Measurements from ENCODE around the gene TRIP4.
A peak's percentile ranks its signal among the peaks of the same experiment; 100 is the strongest.
"Not testable (repeated sequence)": the region's sequence is repeated elsewhere in the genome, so short reads cannot be mapped to it uniquely, and the experiment has no call there.

The TRIP4 gene

DNA sequence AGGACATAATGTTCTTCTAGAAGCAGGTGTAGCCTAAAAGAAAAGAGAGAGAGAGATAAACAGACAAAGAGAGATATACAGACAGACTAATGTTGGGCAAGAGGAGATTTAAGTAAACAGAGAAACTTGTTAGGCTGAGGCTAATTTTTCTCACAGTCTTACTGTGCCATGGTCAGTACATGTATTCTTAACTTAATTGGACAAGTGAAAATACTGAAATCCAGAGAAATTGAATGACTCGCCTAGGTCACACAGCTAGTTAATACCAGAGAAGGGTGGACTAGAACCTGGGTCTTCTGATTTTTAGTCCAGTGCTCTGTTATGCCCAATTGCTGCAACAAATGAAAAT lies 66.0 kb downstream of the TRIP4 start:
- no peak for DNase-seq

DNA sequence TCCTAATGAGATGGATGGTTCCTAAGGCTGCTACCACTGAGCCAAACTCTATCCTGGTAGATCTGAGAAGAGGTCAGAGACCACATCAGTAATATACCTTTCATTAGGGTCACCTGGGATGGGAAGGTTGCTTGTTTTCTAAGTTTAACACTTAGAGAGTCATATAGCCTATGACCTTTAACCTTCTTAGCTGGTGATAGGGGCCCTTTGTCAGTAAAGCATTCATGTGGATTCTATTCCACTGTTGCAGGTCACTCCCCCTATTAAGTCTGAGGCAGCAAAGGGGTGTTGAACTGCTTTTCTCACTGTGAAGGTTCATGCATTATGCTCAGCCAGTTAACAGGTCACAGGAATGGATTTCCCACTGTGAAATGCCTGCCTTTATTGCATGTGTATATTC lies 66.6 kb downstream of the TRIP4 start:
- no peak for DNase-seq

DNA sequence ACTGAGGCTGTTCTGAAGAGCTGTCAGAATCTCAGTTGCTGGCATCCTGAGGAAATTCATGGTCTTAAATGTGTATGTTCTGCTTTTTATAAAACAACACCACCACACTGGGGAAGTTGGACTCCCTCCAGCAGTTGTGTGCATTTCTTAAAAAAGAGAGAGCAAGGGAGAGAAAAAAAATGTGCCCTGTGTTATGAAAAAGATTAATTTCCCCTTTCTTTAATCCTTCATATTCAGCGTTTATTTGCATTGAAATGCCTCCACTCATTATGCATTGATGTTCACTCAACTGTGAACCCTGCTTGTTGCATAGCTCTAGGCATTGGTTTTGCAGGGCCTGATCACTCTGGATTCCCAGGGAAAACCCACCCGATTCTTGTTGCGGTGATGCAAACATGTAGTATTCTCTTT lies 68.3 kb downstream of the TRIP4 start:
- DNase-seq: no peak

DNA sequence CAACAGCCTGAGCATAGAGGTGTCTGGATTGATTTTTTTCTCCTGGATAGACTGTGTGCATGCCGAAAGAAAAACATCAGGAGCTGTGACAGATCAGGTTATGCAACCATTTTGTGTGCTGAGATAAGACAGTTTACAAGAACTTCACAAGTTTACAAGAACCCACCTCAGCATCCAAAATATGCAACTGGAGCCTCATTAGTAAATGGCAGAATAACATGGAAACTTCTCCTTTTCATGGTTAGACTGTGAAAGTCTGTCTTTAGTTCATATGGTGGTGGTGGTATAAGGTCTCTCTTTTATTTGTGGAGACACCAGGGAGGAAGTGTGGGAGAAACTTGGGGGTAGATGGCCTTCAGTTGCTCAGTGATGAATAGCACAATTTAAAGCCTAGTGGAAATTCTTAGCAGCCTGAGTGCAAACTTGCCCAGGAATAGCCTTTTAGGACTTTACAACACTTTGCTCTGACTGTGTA lies 69.0 kb downstream of the TRIP4 start:
- no peak for DNase-seq

DNA sequence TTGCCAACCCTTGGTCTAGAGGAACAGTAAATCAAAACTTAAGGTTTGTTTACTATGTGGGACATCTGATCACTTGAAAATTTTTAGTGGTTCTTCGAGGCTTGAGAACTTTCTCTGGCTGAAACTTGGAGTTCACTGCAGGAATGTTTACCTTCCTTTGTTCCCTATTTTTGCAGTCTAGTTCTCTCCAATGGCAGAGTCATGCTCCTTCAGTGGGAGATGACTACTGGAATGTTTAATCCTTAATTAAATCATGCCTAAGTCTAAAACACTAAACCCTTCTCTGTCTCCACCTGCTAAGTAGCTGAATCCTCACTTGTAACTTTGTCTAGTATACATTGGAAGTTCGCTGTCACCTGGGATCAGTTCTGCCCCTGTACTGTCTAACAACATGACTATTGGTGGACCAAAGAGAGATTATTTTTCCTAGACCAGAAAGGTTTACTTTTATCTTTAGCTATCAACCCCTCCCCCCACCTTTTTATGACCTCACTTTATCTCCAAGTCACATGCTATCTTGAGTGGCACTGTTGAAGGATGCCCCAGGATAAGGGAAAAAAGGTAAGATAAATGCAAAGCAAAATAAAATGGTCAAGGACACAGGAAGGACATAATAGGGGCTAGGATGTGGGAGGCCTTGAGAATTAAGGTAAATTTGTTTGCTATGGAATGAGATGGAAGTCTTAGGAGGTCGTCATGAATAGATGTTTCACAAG lies 71.6 kb downstream of the TRIP4 start:
- DNase-seq: no peak

DNA sequence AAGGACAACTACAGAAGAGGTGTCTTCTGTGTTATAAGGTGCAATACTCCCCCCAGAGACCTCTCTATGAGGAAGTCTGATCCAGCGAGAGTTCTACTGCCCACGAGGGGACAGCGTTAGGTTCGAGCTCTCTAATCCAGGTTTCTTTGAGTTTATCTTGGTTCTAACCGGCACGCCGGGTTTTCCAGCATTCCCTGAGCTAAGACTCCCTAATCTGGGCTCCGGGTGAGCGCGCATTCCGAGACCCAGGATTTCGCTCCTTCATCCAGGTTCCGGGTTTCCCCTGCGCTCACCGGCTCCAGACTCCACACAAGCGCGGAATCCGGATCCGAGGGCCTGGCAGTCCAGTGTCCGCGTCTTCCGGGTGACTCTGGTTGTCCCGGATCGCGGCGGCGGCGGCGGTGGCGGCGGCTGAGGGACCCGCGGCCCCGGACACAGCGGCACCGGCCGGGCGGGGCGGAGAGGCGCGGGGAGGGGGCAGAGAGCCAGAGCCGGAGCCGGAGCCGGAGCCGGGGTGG lies 72.6 kb downstream of the TRIP4 start, which contains the start of gene ZNF609:
Gene ZNF609, plus strand, starts transcription at position 373 of the 518 bp plus-strand sequence. CDS start 38,842 bp downstream, outside the sequence.
- DNase-seq: peak; percentile 89

DNA sequence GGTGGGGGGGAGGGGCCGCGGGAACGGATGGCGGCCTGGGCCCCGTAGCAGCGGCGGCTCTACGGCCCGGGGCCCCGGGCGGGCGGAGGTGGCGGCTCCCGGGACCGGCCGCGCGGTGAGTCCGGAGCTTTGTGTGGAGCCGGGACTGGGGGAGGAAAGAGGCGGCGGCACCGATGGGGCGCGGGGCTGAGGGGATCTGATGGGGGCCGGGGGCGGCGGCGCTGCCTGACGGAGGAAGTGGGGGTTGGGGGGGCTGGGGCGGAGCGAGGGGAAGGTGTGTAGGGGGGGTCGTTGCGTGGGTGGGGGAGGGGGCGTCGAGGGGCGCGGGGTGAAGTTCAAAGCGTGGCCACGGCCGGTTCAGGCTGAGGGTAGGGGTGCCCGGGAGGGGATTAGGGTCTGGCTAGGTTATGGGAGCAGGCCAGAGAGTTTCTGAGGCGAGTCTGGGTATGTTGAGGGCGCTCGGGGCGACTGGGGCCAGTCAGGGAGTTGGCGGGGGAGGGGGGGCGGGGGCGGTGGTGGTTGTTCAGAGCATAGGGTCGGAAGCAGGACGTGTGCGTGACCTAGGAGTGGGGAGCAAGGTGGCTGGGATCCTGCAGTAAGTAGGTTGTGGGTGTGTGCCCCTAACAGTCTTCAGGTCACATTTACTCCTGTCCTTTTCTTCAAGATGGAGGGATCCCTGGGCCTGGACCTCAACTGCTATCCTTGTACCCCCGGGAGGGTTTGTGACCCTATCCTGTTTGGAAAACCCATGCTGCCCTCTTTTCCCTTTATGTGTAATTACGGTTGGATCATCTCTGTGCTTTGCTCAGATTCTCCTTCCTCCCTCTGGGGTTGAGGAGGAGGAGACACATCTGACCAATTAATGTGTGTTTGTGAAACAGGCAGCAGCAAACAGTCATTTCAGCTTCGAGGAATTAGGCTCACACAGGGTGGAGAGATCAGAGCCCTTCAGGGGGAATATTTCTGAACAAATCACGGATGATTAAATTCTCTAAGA lies 73.4 kb downstream of the TRIP4 start:
- no peak for DNase-seq

DNA sequence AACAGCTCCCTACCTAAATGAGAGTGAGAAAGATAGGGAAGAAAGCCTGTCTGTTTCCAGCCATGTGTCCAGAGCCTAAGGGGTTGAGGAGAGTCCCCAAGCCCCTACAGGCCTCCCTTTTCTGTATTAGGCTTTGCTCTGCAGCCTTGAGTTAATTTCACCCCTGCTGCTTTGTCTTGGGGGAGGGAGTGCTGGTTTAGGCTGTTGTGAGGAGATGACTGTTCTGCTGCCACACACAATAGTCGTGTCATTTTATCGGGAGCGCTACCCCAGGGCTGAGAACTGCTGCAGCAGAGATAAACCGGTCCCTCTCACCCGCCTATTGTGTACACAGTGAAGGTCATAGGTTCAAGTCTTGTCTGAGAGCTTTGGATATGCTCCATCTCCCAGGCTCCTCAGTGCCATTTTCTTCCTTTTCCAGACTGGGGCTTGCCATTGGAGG lies 74.1 kb downstream of the TRIP4 start:
- DNase-seq: no peak

DNA sequence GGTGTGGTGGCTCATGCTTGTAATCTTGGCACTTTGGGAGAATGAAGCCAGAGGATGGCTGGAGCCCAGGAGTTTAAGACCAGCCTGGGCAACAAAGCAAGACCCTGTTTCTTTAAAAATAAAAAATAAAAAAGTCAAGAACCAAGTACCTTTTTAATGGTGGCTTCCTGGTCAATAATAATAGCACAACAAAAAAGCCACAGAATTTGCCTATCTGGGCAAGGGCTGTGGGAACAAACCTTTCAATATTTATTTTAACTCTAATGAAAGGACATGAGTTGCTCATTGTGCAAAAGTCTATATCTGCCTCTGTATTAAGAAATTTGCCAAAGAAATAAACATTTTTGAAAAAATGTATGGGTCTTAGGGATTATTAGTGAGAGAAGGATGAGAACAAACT lies 74.9 kb downstream of the TRIP4 start:
- no peak for DNase-seq

DNA sequence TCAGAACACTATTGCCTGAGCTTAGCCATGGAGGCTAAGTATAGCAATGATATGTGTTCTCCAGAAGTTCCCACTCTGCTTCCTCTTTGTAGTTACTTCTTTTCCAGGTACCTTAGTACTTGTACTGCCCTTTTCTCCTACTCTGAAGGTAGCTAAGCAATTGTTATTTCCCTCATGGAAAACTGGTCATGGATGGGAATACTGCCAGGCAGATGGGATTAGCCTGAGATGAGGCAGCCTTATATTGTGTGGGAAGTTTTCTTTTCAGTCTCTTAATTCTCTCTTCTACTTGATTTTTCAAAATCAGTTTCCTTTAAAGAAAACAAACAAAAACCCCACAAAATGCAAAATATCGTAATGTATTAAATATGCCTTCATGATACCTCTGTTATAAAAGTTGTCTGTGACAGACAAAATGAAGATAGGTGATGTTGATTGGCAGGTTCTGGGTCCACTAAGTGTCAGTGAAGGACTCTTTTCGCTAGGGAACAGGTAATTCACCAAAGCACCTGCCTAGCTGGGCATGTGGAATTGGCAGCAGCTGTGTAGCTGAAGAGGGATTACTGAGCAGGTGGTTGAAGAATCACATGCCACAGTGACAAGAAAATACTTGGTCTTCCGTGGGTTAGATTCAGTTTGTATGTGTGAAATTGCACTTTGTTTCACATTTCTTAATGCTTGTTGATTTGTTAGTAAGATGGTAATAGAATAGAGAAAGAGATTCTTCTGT lies 76.8 kb downstream of the TRIP4 start:
- peak; percentile 10 for DNase-seq

DNA sequence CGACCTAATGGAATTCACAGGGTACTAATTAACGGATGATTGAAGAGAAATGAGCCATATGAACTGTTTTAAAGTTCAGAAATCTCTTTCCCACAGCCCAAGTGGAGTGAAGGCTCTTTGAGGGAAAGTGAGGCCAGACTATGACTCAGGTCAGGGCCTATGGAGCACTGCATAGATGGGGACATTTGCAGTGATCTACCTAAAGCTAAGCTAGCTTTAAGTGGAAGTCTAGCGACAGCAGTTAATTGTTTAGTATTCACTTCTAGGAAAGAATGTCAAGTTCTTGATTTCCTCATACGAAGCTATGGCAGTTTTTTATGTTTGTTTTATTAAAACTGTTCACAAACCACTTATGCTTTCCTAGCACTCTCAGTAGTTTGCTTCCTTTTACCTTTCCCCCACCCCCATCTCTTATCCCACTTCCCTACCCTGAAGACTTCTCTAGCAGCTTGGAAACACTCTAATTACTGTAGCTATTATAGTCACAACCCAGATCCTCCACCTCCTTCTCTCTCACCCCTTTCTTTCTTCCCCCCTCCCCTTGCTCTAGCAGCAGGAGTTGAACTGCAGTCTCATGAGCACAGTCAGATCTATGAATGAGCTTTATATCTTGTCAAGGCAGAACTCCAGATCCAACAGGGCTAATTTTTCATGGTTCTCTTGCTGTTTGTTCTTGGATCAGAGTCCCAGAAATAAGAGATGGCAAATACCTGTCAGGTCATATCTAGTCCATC lies 78.9 kb downstream of the TRIP4 start:
- DNase-seq: no peak

DNA sequence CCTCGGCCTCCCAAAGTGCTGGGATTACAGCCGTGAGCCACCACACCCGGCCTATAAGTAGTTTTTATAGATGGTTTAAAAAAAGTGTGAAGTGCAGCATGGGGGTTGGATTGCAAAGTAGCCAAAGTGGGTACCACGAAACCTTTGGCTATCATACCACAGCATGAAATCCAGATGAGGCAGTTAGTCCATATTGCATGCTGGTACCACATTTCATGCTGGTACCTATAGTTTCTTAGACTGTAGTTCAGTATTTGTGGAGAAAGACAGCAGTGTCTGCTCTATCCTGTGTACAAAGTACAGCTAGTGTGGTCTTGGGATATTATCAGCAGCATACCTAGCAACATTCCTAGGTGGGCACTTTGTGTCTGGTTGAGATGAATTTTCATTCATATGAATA lies 84.5 kb downstream of the TRIP4 start:
- DNase-seq: no peak

DNA sequence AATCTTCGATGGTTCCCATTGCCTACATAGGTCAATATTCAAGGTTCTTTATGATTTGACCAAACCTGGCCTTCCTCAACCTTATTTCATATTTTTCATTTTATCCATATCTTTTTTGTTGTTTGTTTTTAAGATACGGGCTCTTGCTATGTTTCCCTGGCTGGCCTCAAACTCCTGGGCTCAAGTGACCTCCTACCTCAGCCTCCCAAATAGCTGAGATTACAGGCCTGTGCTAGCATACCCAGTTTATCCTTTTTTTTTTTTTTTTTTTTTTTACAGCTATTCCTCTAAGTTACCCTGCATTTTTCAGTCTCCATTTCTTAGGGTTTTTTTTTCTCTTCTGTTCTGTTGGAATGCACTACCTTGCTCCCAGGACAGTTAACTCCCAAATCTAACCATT lies 87.2 kb downstream of the TRIP4 start:
- DNase-seq: no peak

DNA sequence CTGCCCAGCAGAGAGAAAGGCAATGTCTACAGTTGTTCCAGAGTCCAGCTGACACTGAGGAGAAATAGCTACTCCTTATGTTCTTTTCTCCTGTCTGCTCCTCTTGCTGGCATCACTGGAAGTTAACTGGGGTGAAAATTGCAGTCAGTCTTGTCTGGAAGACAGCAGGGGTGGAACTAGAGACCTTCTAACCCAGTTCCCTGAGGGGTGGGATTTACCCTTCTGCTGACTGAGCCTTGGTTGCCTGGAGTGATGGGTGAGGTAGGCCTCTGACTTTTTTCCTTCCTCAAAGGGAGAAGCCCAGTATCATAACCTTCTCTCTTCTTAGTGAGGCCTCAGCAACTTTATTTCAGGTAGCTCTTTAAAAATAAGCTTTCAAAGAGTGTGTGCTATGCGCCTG lies 88.9 kb downstream of the TRIP4 start:
- no peak for DNase-seq

DNA sequence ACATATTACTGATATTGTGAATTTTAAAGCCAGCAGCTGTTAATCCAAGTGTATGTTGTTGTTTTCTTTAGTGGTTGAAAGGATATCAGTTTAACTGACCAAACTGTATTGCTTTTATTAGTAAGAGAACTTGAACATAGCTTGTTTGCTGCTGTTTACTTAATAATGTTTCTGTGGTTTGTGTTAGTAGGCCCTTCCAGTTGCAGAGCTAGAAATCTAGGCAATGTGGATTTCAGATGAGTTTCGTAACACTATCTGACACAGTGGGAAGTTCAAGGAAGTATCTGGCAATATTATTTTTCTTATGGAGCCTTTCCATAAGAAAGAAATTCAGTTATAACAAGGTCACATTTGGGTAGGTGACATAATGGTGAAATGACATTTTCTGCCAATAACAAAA lies 91.2 kb downstream of the TRIP4 start:
- DNase-seq: no peak

DNA sequence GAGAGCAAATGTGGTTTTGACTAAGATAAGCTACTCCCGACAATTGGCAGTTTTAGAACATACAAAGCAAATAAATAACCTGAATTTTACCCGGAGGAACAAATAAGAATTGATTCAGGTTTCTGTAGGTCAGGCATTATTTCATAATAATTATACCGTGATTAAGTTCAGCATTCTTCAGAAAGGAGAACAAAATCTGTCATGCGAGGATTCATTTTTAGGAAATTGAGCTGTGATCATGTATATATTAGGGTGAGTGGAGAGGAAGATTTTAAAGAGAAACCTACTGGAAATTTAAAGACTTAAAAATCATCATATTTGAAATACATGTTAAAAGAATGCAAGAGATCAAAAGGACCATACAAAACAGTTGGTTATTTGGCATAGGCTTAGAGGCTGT lies 93.3 kb downstream of the TRIP4 start:
- no peak for DNase-seq

DNA sequence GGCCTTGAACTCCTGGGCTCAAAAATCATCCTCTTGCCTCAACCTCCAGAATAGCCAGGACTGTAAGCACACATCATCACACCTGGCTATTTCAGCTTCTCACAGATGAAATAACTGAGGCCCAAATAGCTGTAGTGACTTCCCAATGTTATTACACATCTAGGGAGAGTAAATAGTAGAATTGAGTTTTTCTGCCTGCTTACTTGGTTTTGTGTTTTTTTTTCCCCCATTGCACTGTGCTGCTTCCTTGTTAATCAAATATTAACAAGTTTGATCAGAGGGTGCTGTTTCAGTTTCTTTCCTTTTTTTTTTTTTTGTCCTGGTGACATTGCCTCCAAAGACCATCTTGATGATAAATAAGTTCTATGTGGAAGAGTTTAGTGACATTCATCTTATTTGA lies 96.1 kb downstream of the TRIP4 start:
- DNase-seq: no peak

DNA sequence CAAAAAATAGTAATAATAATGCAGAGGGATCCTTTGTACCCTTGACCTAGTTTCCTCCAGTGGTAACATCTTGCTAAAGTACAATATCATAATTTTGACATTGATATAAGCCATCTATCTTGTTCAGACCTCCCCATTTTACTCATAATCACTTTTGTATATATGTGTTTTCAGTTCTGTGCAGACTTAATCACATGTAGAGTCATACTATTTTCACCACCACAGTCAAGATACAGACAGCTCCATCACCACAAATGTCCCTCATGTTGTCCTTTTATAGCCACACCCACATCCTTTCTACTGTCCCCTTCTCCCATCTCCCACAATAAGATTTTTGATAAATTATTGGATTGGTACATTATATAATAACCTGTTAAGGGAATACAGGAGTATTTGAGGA lies 98.2 kb downstream of the TRIP4 start:
- DNase-seq: no peak

DNA sequence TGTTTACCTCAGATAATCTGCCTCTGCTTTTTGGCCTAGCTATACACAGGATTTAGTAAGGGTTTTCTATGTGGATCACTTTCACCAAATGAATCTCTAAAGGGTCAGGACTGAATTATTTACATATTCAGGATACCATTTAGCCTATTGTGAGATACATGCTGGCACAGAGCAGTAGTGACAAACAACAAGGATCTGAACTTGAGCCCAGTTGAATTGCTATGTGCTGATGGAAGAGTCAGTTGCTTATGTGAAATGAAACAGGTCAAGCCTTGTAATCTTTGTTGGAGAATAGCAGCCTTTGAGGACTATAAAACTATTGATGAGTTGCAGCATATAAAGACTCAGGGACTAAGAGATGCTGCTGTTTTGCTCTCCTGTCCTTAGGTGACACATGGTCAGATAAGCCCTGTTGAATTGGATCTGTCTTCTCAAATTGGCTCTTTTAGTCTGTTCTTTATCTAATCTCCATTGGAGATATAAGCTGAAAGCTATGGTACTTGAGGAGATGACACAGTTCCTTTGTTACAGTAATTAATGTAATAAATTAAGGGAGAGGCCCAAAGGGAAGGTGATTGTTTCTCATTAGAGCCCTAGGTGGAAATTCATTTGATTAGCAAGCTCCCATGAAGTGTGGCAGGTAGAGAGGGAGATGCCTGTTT lies 103.1 kb downstream of the TRIP4 start:
- DNase-seq: no peak

DNA sequence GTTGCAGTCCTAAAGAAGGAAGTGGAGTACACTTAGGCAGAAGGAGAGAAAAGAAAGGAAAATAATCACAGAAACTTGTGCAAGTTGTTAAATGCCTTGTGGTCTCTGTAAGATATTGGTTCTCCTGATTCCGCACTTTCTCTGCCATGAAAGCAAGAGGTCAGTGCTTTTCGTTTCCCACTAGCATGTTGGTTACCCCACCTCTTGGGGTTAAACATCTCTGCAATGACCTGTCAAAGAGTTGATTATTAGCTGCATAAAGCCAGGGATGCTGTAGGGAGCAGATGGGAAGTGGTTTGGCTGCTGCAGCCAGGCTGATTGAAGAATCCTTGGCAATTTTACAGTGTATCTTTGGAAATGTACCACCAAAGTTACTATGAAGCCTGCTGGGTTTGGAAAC lies 106.0 kb downstream of the TRIP4 start:
- DNase-seq: no peak

DNA sequence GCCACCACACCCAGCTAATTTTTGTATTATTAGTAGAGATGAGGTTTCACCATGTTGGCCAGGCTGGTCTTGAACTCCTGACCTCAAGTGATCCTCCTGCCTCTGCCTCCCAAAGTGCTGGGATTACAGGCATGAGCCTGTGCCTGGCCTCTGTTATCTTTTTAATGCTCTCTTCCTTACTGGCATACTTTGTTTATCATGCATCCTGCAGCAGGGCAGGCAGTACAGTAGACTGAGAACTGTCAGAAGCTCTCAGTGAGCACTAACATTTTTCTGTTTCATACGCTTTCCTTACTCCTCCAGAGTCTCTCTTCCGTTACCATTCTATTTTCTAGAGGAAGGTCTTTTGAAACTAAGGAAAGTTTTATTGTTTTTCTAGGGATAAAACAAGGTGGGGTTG lies 108.3 kb downstream of the TRIP4 start:
- DNase-seq: not testable (repeated sequence)

All from NCI-H524 treated with DMSO at 0.1 percent for 48 hours (cell line).